HG02610 (cell line): ENCODE data around the gene EFTUD2.

Experiments
- ATAC-seq: cut with Tn5 transposase; IDR thresholded peaks from one replicate; pipeline ENCODE4 v1.9.1; 2021; ENCODE audit warnings: mild to moderate bottlenecking, moderate library complexity; ENCODE audit not compliant: unreplicated experiment

The EFTUD2 gene

DNA sequence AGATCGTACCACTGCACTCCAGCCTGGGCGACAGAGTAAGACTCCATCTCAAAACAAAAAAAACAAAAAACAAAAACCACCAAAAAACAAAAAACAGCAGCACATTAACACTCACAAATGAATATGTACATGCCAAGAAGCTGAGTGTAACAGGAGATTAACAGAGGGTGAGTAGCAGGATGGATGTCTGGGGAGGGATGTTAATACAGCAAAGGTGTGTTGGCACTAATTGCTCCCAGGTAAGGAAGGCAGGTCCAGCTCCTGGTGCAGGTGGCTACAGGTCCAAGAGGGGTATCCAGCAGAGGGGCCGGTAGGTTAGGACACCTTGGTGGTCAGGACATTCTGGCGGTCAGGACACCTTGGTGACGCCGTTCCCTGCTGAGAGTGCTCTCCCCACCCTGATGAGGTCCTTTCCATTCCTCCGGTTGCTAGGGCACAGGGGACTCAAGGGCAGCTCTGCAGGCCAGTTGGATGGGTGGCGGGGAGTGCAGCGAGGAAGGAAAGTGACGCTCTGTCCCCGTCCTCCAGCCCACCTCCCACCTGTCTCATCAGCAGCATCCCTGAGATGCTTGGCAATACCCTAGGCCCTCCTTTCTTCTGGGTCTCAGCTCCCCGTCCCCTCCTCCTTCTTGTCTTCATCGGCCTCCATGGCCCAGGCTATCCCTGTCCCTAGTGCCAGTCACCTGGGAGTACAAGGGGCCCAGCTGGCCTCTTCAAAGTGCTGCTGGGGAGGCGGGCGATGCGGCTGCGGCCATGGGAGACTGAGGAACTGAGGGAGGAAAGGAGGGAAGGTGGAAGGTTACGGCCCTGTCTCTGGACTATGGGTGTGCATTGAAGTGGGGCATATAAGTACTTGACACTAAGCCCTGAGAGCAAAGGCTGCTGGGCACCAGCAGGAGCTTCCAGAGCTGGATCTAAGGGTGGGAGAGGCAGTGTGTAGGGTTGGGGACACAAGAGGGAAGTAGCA is 26.8 kb upstream of the EFTUD2 start:
- ATAC-seq = no peak

- ATAC-seq = no peak
These were observed 24.9 kb upstream of the EFTUD2 start for GRCh38 chr17:44924107-44924544.

DNA sequence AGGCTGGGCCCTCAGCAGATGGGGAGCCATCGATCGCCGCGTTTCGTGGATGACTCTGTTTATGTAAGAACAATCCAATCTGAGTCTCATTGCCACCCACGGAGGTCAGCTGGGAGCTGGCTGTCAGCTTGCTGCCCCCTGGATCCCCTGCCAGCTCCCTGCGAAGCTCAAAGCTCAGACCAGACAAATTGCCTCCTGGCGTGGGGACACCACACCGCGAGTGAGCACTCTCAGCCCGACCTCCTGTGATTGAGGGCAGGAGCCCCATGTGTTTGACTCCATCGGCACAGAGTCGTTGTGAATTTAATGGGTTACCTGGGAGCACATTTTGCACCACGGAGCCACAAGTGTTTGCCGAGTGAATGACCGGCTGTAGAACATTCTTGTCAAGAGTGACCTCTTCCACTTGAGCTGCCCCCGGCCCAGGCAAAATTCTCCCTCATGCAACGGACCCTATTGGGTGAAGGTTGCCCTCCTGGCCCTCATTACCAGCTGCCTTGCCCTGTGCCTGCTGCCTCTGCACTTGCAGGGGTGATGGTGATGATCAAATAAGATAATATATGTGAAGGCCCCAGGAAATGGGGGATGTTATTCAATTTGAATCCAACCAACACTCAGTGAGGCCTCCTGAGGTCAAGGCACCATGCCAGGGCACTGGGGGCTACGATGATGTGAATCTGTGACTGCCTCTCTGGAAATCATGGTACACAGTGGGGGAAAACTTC is 23.7 kb upstream of the EFTUD2 start:
- ATAC-seq = no peak

- ATAC-seq = no peak
These were observed 22.9 kb upstream of the EFTUD2 start for GRCh38 chr17:44922136-44922535.

DNA sequence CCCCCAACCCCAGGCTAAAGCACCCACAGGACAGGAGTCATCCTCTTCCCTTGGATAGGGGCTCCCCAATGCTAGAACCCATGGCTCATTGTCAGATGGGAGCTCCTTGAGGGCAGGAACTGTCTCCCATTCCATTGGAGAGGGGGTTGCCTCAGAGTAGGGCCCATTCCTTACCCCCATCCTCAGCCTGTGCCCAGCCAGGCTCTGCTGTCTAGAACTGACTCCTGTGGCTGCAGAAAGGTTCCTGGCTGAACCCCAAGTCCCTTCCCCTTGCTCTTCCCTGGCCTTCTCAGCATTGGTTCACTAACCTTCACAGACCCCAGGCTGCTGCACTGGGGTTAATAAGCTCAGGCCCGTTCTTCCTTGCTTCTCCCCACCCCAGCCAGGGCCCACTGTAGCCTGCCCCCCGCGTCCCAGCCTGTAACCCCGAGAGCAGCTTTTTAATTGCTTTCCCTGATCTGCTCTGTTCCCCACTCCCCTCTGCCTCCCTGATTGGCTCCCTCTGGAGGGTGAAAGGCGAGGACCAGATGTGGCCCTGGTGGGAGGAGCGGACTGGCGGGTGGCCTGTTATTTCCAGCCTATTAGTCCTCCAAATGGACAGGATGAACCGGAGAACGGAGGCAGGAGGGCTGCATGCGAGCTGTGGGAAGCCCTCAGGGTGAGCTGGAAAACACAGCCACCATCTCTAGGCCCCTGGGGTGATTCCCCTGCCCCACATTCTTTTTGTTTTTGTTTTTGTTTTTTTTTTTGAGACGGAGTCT is 22.1 kb upstream of the EFTUD2 start:
- no peak for ATAC-seq

DNA sequence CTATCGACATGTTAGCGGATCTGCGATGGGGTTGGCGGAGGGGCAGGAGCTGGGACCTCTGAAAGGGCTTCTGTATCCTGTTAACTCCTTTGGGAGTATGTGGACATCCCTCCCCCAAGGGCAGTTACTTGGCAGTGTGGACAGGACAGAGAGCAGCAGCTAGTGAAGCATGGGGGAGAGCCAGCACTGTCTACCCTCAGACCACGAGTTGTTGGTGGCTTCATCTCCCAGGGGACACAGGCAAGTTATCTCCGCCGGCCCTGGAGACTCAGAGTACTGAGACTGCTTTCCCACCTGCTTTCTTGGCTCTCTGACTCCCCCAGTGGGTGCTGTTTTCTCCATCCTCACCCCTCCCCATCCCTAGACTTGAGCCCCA is 21.3 kb upstream of the EFTUD2 start:
- no peak for ATAC-seq

- ATAC-seq = peak; percentile 68
These were observed 20.8 kb upstream of the EFTUD2 start for GRCh38 chr17:44919885-44920564.

GRCh38 chr17:44919411-44919810 is 20.2 kb upstream of the EFTUD2 start:
- no peak for ATAC-seq

GRCh38 chr17:44918006-44918405 is 18.8 kb upstream of the EFTUD2 start:
- no peak for ATAC-seq

DNA sequence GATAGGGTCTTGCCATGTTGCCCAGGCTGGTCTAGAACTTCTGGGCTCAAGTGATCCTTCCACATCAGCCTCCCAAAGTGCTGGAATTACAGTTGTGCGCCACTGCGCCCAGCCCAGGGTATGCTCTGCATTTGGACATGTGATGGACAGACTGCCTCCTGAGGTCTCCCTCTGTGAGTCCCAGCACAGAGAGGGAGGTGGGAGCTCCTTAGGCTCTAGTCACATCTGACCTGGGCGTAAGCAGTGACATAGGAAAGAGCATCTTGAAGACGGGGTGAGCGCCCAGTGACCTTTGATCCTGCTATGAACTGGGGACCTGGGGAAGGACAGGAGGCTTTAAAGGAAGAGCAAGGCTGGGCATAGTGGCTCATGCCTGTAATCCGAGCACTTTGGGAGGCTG is 18.2 kb upstream of the EFTUD2 start:
- ATAC-seq = no peak

GRCh38 chr17:44916781-44917241 is 17.6 kb upstream of the EFTUD2 start:
- no peak for ATAC-seq

- no peak for ATAC-seq
These were observed 16.9 kb upstream of the EFTUD2 start for GRCh38 chr17:44915862-44916780.

DNA sequence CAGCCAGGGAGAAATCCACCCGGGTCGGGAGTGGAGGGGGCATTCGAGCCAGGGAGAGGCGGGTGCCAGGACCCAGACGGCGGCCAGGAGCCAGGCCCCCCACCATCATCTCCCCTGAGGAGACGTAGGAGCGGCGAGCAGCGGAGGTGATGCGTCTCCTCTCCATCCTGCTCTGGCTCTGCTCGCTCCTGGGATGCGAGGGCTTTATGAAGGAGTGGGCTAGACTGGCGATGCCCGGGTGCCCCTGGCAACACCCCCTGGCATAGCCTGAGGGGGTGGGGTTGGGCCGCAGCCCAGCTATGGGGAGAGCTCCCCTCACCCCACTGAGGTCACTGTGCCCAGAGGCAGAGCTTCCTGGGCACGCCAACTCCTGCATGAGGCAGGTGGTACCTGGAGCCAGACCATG is 16.1 kb upstream of the EFTUD2 start, which contains the start of gene GFAP:
GFAP (minus strand) TSS at position 180 of the 406 bp plus-strand sequence; CDS start at position 166, 14 bp downstream.
- ATAC-seq = no peak

DNA sequence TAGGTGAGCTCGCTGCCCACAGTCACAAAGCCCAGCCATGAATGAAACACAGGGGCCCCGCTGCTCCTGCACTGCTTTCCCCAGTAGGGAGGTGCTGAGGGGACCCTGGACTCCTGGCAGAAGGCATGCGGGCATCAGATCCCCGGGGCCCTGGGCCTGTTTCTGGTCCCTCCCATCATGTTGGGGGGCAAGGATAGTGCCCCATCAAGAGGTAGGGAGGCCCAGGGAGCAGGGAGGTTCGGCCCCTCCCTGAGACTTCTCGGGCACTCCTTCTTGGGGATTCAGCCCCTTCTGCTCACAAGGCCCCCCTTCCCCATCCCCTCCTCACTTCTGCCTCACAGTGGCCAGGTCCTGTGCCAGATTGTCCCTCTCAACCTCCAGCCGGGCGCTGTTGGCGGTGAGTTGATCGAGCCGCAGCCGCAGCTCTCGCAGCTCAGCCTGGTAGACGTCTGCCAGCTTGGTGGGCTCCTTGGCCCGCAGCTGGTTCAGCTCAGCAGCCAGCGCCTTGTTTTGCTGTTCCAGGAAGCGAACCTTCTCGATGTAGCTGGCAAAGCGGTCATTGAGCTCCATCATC is 15.5 kb upstream of the EFTUD2 start:
- no peak for ATAC-seq

- no peak for ATAC-seq
These were observed 14.9 kb upstream of the EFTUD2 start for GRCh38 chr17:44914148-44914547.

- ATAC-seq = no peak
These were observed 14.4 kb upstream of the EFTUD2 start for GRCh38 chr17:44913676-44914075.

DNA sequence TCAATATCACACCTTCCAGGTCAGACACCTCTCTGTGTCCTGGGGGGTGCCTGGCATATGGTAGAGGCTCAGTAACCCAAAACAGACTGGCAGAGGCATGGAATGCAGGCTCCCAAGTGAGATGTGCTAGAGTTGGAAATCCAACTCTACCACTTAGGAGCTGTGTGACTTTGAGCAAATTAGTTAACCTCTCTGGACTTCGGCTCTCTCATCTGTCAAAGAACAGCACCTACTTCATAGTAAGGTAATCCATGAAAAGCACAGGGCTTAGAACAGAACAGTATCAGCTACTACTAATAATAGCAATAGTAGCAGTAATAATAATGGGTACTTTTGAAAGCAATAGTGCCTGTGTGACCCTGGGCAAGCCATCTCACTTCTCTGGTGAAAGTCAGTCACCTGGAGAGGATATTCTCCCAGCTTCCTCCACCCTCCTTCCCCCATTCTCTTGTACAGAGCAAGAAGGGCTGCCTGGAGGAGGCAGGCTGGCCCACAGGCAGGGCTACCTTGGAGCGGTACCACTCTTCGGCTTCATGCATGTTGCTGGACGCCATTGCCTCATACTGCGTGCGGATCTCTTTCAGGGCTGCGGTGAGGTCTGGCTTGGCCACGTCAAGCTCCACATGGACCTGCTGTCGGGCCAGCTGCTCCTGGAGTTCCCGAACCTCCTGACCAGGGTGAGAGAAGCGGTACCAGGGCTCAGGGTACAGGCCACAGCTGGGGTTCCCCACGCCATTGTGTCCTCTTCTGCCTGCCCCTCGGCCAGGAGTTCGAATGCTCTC is 13.7 kb upstream of the EFTUD2 start:
- no peak for ATAC-seq
